H9 (cell line): ENCODE data around the gene AJUBA. TPM values are rescaled to one million over a fixed set of nuclear protein-coding genes. Genes with fewer than 3 reads are reported as not detected.

ENCODE experiments used
- DNase-seq: peaks from one replicate; pipeline ENCODE4 v3.0.0-alpha.2; 2017
- H2AFZ ChIP-seq: one replicate; pipeline ENCODE4 v1.6.1; 2013; ENCODE audit warnings: mild to moderate bottlenecking, low read length, control low read depth, moderate library complexity
- H2AK5ac ChIP-seq: 2 replicates; pipeline ENCODE4 v1.6.1; 2013; ENCODE audit warnings: low read length, control low read depth, mixed read lengths; ENCODE audit not compliant: insufficient read length
- H2BK120ac ChIP-seq: one replicate; pipeline ENCODE4 v1.6.1; 2013; ENCODE audit warnings: low read depth, mild to moderate bottlenecking, low read length, control low read depth, inconsistent platforms; ENCODE audit not compliant: poor library complexity, severe bottlenecking
- H2BK12ac ChIP-seq: 2 replicates; pipeline ENCODE4 v1.6.1; 2013; ENCODE audit warnings: low read length, control low read depth, mixed read lengths, low read depth; ENCODE audit not compliant: insufficient read length
- H2BK15ac ChIP-seq: 2 replicates; pipeline ENCODE4 v1.6.1; 2013; ENCODE audit warnings: low read depth, low read length, control low read depth
- H2BK20ac ChIP-seq: one replicate; pipeline ENCODE4 v1.6.1; 2013; ENCODE audit warnings: low read depth, mild to moderate bottlenecking, low read length, control low read depth, inconsistent platforms; ENCODE audit not compliant: poor library complexity, severe bottlenecking
- H2BK5ac ChIP-seq: 2 replicates; pipeline ENCODE4 v1.6.1; 2013; ENCODE audit warnings: low read length, control low read depth, mixed read lengths; ENCODE audit not compliant: insufficient read length
- H3K14ac ChIP-seq: 2 replicates; pipeline ENCODE4 v1.6.1; 2013; ENCODE audit warnings: low read length, control low read depth; ENCODE audit not compliant: insufficient read depth
- H3K18ac ChIP-seq: 2 replicates; pipeline ENCODE4 v1.6.1; 2013; ENCODE audit warnings: low read depth, mild to moderate bottlenecking, mixed read lengths, low read length, control low read depth; ENCODE audit not compliant: insufficient read length
- H3K23ac ChIP-seq: 2 replicates; pipeline ENCODE4 v1.6.1; 2013; ENCODE audit warnings: low read length, control low read depth, mixed read lengths, low read depth; ENCODE audit not compliant: insufficient read length
- H3K23me2 ChIP-seq: 2 replicates; pipeline ENCODE4 v1.6.1; 2013; ENCODE audit warnings: low read depth, mild to moderate bottlenecking, mixed read lengths, low read length, control low read depth; ENCODE audit not compliant: insufficient read length, poor library complexity, severe bottlenecking
- H3K27ac ChIP-seq: 2 replicates; pipeline ENCODE4 v1.5.1; 2013; ENCODE audit warnings: low read length, control low read depth, mixed read lengths, low read depth; ENCODE audit not compliant: insufficient read length
- H3K27me3 ChIP-seq: 2 replicates; pipeline ENCODE4 v1.6.1; 2013; ENCODE audit warnings: low read length, control low read depth, inconsistent platforms; ENCODE audit not compliant: insufficient read depth
- H3K4ac ChIP-seq: 2 replicates; pipeline ENCODE4 v1.6.1; 2013; ENCODE audit warnings: low read depth, mild to moderate bottlenecking, control low read depth, inconsistent platforms, low read length, moderate library complexity
- H3K4me1 ChIP-seq: 2 replicates; pipeline ENCODE4 v1.6.1; 2013; ENCODE audit warnings: low read length, control low read depth, inconsistent platforms; ENCODE audit not compliant: insufficient read depth
- H3K4me2 ChIP-seq: 2 replicates; pipeline ENCODE4 v1.6.1; 2013; ENCODE audit warnings: low read length, control low read depth, mixed read lengths; ENCODE audit not compliant: insufficient read length, insufficient read depth
- H3K56ac ChIP-seq: 2 replicates; pipeline ENCODE4 v1.6.1; 2013; ENCODE audit warnings: low read depth, mild to moderate bottlenecking, mixed read lengths, low read length, control low read depth; ENCODE audit not compliant: insufficient read length
- H3K79me1 ChIP-seq: 2 replicates; pipeline ENCODE4 v1.6.1; 2013; ENCODE audit warnings: low read depth, mild to moderate bottlenecking, moderate library complexity, low read length, control low read depth, inconsistent platforms; ENCODE audit not compliant: insufficient read depth, poor library complexity, severe bottlenecking
- H3K79me2 ChIP-seq: 2 replicates; pipeline ENCODE4 v1.6.1; 2013; ENCODE audit warnings: low read length, control low read depth, inconsistent platforms; ENCODE audit not compliant: insufficient read depth
- H3K9ac ChIP-seq: 2 replicates; pipeline ENCODE4 v1.6.1; 2013; ENCODE audit warnings: low read length, control low read depth, mixed read lengths; ENCODE audit not compliant: insufficient read length; ENCODE audit errors: extremely low read depth
- H3K9me3 ChIP-seq: one replicate; pipeline ENCODE4 v1.6.1; 2013; ENCODE audit warnings: low read depth, low read length, inconsistent platforms; ENCODE audit not compliant: control insufficient read depth
- H3T11ph ChIP-seq: one replicate; pipeline ENCODE4 v1.6.1; 2013; ENCODE audit warnings: mild to moderate bottlenecking, low read length, control low read depth, inconsistent platforms
- H4K20me1 ChIP-seq: one replicate; pipeline ENCODE4 v1.6.1; 2013; ENCODE audit not compliant: control insufficient read depth, insufficient read length, insufficient read depth
- H4K5ac ChIP-seq: 2 replicates; pipeline ENCODE4 v1.6.1; 2013; ENCODE audit warnings: low read depth, mild to moderate bottlenecking, mixed read lengths, low read length, control low read depth; ENCODE audit not compliant: insufficient read length
- H4K8ac ChIP-seq: replicated peaks from 2 replicates; pipeline ENCODE4 v1.6.1; 2013; ENCODE audit warnings: low read length, control low read depth, mixed read lengths, low read depth; ENCODE audit not compliant: insufficient read length
- H4K91ac ChIP-seq: 2 replicates; pipeline ENCODE4 v1.6.1; 2013; ENCODE audit warnings: low read depth, mild to moderate bottlenecking, moderate library complexity, mixed read lengths, low read length, control low read depth; ENCODE audit not compliant: insufficient read length
- H3K27ac Mint-ChIP-seq, 3 experiments: 2 replicates in 2 of 3; 3 replicates in 1 of 3; pipeline ENCODE4 v1.8.0; 2020 to 2021; ENCODE audit warnings: mixed read lengths in 3 of 3, mild to moderate bottlenecking in 1 of 3, moderate library complexity in 1 of 3
- H3K27me3 Mint-ChIP-seq: 2 replicates; pipeline ENCODE4 v1.8.0; 2021; ENCODE audit warnings: low read depth, mild to moderate bottlenecking, moderate library complexity, mixed read lengths
- H3K36me3 Mint-ChIP-seq, 3 experiments: 2 replicates in 2 of 3; 3 replicates in 1 of 3; pipeline ENCODE4 v1.8.0; 2020 to 2021; ENCODE audit warnings: low read depth in 3 of 3, mixed read lengths in 3 of 3; ENCODE audit not compliant: insufficient read depth in 1 of 3
- H3K4me1 Mint-ChIP-seq, 2 experiments: 2 replicates each; pipeline ENCODE4 v1.8.0; 2020; ENCODE audit warnings: mixed read lengths in 2 of 2
- H3K4me3 Mint-ChIP-seq, 2 experiments: 2 replicates in 1 of 2; 3 replicates in 1 of 2; pipeline ENCODE4 v1.8.0; 2020 to 2021; ENCODE audit warnings: mild to moderate bottlenecking in 2 of 2, mixed read lengths in 2 of 2, moderate library complexity in 1 of 2
- H3K9me3 Mint-ChIP-seq, 2 experiments: 2 replicates in 1 of 2; 3 replicates in 1 of 2; pipeline ENCODE4 v1.8.0; 2020; ENCODE audit warnings: mild to moderate bottlenecking in 2 of 2, mixed read lengths in 2 of 2, moderate library complexity in 1 of 2
- CTCF ChIP-seq: fragments of 200-600 bp; sonication (generic); conservative IDR thresholded peaks from 3 replicates; pipeline ENCODE4 v1.8.0; 2021; ENCODE audit warnings: antibody characterized with exemption, mild to moderate bottlenecking
- WGBS: extraction: QIAGEN DNeasy Blood & Tissue Kit; methylation state at CpG from one replicate; pipeline ENCODE4 v1.1.7; 2013; ENCODE audit warnings: missing lambda C conversion rate, low lambda C conversion rate, mixed read lengths; ENCODE audit not compliant: insufficient read length; ENCODE audit errors: extremely low coverage; 5-methylcytosine and 5-hydroxymethylcytosine counted together
- total RNA-seq: library from RNA; stranded (reverse); gene quantifications from 2 replicates; pipeline ENCODE4 v1.2.1, GENCODE V29; 2021

Gene AJUBA
- total RNA-seq, 1 experiment from 2014 or later: 44.9 TPM

DNA sequence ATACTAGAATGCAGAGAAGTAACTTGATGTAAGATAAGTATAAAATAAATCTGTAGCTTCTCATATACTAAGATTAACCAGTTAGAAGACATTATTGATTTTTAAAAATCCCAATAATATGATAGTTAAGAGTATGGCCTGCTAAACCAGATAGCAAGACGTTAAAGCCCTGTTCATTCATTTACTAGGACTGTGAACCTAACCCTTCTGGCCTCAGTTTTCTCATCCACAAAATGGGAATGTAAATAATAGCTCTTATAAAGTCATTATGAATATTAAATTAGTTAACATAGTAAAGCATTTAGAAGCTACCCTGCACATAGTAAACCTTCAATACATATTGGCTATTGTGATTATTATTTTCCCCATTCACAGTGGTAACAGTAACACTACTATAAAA lies 47.2 kb downstream of the AJUBA start:
- Histone ChIP-seq H3K27me3 (no peaks in the 10 kb centered on the region), H3K79me2 (no peaks in the 10 kb centered on the region), H3K4ac (no peak overlapping the region), H2AK5ac (no peak overlapping the region), H4K20me1 (no peaks in the 10 kb centered on the region), H3K4me2 (no peak overlapping the region), H3K14ac (no peak overlapping the region), H3T11ph (no peak overlapping the region), H2BK12ac (no peak overlapping the region), H3K23ac (no peak overlapping the region), H4K91ac (no peak overlapping the region), H3K18ac (no peak overlapping the region), H3K79me1 (no peaks in the 10 kb centered on the region), H2BK120ac (no peak overlapping the region), H3K27ac (no peak overlapping the region), H3K4me1 (no peaks in the 10 kb centered on the region), H3K56ac (no peak overlapping the region), H3K9me3 (no peaks in the 10 kb centered on the region), H2BK20ac (no peak overlapping the region), H2BK5ac (no peak overlapping the region), H4K5ac (no peak overlapping the region), H4K8ac (no peak overlapping the region), H2BK15ac (no peak overlapping the region), H3K9ac (no peak overlapping the region), H3K23me2 (peaks cover 1% of the 10 kb centered on the region), H2AFZ (no peak overlapping the region)
- Mint-ChIP-seq H3K36me3 (peaks cover 0 to 9% (median 0%) of the 10 kb centered on the region in 3 experiments; a peak in 3 of 7 replicates), H3K27me3 (no peaks in the 10 kb centered on the region), H3K9me3 (no peaks in the 10 kb centered on the region), H3K27ac (no peak overlapping the region), H3K4me3 (no peak overlapping the region), H3K4me1 (no peaks in the 10 kb centered on the region)
- WGBS: no CpG with 5 or more reads among the region's 1 CpG
- DNase-seq: no peak
- TF ChIP-seq CTCF: no peak
